ENCODE results near the gene EMX1. TPM values are rescaled to one million over a fixed set of nuclear protein-coding genes. Genes with fewer than 3 reads are reported as not detected.

The EMX1 gene
- total RNA-seq, 4 donors from 2014 or later: not detected

DNA sequence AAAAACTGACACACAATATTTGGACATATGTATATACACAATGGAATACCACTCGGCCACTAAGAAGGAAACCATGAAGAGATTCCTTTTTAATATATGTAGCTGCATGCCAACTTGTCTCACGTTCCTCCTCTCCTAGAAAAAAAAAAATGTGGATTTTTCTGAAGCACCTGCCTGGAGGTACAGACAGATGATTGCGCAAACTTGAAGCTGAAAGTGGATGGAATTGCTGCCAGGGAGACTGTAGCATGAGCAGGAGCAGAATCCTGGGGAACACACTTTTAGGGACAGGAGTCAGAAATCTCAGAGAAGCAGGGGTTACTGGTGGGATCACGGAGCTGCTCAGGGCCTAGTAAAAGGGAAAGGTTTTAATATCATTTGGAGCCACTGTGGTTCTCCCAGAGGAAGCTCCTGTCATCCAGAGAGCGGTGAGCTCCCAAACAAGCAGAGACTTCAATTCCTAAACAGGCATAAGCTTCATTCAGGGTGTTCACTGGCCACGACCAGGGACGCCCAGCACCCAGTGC lies 30.8 kb upstream of the EMX1 start:
- intact Hi-C loops (cut with DNase I): no loop called here
- Histone ChIP-seq H3K4me3 (peak overlapping the region; percentile 82 to 89 (median 86)), H3K27ac (replicated peaks in 1 of 4) (peak overlapping the region; percentile 89 to 97 (median 94)), H3K27me3 (no peaks in the 10 kb centered on the region), H3K36me3 (peaks cover 2 to 14% (median 7%) of the 10 kb centered on the region in 4 donors), H3K9me3 (peaks cover 0 to 4% (median 0%) of the 10 kb centered on the region in 4 donors), H3K4me1 (peaks cover 24 to 35% (median 30%) of the 10 kb centered on the region in 4 donors)
- DNase-seq (ENCODE audit: extremely low spot score): no peak
- TF ChIP-seq POLR2AphosphoS5 (IDR thresholded peaks at IDR 0.05): no peak
- no peak for TF ChIP-seq EP300 (IDR thresholded peaks at IDR 0.05)
- TF ChIP-seq, protein P1, sequence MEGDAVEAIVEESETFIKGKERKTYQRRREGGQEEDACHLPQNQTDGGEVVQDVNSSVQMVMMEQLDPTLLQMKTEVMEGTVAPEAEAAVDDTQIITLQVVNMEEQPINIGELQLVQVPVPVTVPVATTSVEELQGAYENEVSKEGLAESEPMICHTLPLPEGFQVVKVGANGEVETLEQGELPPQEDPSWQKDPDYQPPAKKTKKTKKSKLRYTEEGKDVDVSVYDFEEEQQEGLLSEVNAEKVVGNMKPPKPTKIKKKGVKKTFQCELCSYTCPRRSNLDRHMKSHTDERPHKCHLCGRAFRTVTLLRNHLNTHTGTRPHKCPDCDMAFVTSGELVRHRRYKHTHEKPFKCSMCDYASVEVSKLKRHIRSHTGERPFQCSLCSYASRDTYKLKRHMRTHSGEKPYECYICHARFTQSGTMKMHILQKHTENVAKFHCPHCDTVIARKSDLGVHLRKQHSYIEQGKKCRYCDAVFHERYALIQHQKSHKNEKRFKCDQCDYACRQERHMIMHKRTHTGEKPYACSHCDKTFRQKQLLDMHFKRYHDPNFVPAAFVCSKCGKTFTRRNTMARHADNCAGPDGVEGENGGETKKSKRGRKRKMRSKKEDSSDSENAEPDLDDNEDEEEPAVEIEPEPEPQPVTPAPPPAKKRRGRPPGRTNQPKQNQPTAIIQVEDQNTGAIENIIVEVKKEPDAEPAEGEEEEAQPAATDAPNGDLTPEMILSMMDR (IDR thresholded peaks at IDR 0.05): no peak
- no peak for TF ChIP-seq POLR2A (IDR thresholded peaks at IDR 0.05; ENCODE audit: low read depth)
- WGBS: 46% methylated on average over 6 of the region's 7 CpGs

DNA sequence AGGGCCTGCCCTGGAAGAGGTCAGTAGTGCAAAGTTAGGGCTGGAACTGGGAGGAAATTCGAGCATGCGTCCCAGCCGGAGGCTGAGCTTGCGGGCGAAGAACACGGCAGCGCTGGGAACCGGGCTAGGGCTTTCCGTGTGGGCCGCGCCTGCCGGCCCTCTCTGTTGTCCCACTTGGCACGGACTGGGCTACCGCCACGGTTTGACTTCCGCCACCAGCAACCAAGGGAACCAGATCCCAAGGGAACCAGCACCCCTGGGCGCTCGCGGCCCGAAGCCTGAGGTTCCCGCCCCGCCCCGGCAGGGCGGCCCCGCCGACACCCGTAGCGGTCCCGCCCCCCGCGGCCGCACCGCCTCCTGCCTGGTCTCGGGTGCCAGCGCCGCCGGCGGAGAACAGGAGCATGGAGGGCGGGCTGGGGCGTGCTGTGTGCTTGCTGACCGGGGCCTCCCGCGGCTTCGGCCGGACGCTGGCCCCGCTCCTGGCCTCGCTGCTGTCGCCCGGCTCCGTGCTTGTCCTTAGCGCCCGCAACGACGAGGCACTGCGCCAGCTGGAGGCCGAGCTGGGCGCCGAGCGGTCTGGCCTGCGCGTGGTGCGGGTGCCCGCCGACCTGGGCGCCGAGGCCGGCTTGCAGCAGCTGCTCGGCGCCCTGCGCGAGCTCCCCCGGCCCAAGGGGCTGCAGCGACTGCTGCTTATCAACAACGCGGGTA lies 30.1 kb upstream of the EMX1 start, which contains the start of gene SPR:
TSS of gene SPR (plus strand) at position 377 of the 708 bp plus-strand sequence. CDS start at position 402, 25 bp downstream.
- no peak for DNase-seq (ENCODE audit: extremely low spot score)
- intact Hi-C loops (cut with DNase I): no loop called here
- Histone ChIP-seq H3K9me3 (peaks cover 0 to 4% (median 0%) of the 10 kb centered on the region in 4 donors), H3K36me3 (peaks cover 8 to 20% (median 13%) of the 10 kb centered on the region in 4 donors), H3K27ac (replicated peaks in 1 of 4) (peak within 1 kb of the TSS; percentile 89 to 97 (median 94)), H3K4me3 (peak within 1 kb of the TSS; percentile 82 to 89 (median 86)), H3K27me3 (no peaks in the 10 kb centered on the region), H3K4me1 (peaks cover 24 to 35% (median 30%) of the 10 kb centered on the region in 4 donors)
- WGBS: 0% methylated on average over 2 of the region's 76 CpGs
- TF ChIP-seq, protein P1 (IDR thresholded peaks at IDR 0.05): peak in 2 of 3 experiments; percentile 16 to 25
- TF ChIP-seq POLR2A (IDR thresholded peaks at IDR 0.05; ENCODE audit: low read depth) (no peak), EP300 (IDR thresholded peaks at IDR 0.05) (no peak), POLR2AphosphoS5 (IDR thresholded peaks at IDR 0.05) (peak in 1 of 2 donors; percentile 15)

DNA sequence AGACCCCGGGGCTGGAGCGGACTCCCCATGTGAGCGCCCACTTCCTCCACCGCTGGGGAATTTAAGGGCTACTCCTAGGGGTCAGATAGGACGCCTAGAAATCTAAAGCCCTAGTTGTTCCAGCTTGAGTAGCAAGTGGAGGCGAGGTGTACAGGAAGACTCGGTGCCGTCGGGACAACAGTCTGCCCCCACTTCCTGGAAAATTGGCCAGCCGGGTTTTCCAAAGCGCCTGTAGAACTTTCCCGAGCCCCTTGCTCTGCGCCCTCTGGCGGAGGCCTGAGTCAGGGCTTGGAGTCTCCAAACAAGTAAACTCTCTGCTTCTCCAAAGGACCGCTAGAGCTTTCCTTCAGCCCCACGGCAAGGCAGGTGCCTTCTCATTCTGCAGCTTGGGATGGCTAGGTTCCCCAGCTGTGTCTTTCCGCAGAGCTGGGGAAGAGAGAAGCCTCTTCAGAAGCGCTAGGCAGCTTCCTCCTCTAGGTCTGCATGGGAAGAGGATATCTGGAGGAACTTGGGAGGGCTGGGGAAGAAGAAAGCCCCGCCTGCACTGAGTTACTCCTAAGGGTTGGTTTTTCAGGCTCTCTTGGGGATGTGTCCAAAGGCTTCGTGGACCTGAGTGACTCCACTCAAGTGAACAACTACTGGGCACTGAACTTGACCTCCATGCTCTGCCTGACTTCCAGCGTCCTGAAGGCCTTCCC lies 29.4 kb upstream of the EMX1 start:
- Histone ChIP-seq H3K27ac (replicated peaks in 1 of 4) (peak overlapping the region; percentile 89 to 97 (median 94)), H3K4me3 (peak overlapping the region; percentile 82 to 89 (median 86)), H3K36me3 (peaks cover 9 to 26% (median 16%) of the 10 kb centered on the region in 4 donors), H3K27me3 (no peaks in the 10 kb centered on the region), H3K9me3 (peaks cover 0 to 4% (median 0%) of the 10 kb centered on the region in 4 donors), H3K4me1 (peaks cover 24 to 35% (median 30%) of the 10 kb centered on the region in 4 donors)
- DNase-seq (ENCODE audit: extremely low spot score): peak; percentile 96
- intact Hi-C loops (cut with DNase I): no loop called here
- 9% methylated on average over 10 of the region's 21 CpGs for WGBS
- TF ChIP-seq POLR2A (IDR thresholded peaks at IDR 0.05; ENCODE audit: low read depth) (no peak), EP300 (IDR thresholded peaks at IDR 0.05) (no peak), POLR2AphosphoS5 (IDR thresholded peaks at IDR 0.05) (peak; percentile 38 to 69)
- TF ChIP-seq, protein P1 (IDR thresholded peaks at IDR 0.05): peak; percentile 85 to 95 (median 85)

DNA sequence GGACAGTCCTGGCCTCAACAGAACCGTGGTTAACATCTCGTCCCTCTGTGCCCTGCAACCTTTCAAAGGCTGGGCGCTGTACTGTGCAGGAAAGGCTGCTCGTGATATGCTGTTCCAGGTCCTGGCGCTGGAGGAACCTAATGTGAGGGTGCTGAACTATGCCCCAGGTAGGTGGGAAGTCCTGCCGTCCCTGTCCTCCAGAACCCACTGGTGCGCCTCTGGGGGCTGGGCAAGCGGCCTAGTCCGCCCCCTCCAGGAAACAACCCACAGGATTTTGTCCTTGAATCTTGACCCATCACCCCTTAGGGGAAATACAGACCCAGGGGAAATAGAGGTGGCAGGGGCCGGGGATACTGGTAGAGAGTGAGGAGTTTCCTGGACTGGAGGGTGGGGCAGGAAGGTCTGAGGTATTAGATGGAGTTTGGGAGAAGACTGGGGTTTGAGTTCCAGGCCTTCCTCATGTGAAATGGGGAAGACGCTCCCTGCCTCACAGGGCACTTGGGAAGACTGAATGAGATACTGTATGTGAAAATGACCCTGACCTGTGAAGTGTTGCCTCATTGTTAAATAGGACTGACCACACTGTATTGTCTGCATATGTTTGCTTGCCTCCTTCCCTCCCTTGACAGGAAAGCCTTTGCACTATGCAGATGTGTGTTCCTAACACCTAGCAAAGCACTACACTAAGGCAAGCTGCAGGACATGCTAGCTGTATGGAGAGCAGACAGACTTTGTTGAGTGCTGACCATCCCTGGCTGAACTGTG lies 28.7 kb upstream of the EMX1 start:
- intact Hi-C loops (cut with DNase I): no loop called here
- Histone ChIP-seq H3K9me3 (peaks cover 0 to 4% (median 0%) of the 10 kb centered on the region in 4 donors), H3K4me1 (peaks cover 24 to 35% (median 30%) of the 10 kb centered on the region in 4 donors), H3K36me3 (peaks cover 9 to 26% (median 16%) of the 10 kb centered on the region in 4 donors), H3K4me3 (peak overlapping the region; percentile 82 to 89 (median 86)), H3K27ac (replicated peaks in 1 of 4) (peak overlapping the region in 1 of 4 donors; percentile 93), H3K27me3 (peaks cover 0 to 3% (median 0%) of the 10 kb centered on the region in 4 donors)
- DNase-seq (ENCODE audit: extremely low spot score): no peak
- TF ChIP-seq, protein P1 (IDR thresholded peaks at IDR 0.05): no peak
- no peak for TF ChIP-seq POLR2AphosphoS5 (IDR thresholded peaks at IDR 0.05)
- TF ChIP-seq EP300 (IDR thresholded peaks at IDR 0.05): no peak
- TF ChIP-seq POLR2A (IDR thresholded peaks at IDR 0.05; ENCODE audit: low read depth): no peak
- 90% methylated on average over 11 of the region's 11 CpGs for WGBS

All from esophagus muscularis mucosa (tissue), 4 donors.